T-helper 1 cell treated with Interleukin-12 subunit alpha and Interleukin-12 subunit beta and Interleukin-4 antibody, amounts not matched to agents 30 ng/mL and 1 ng/mL, for 36 hours (primary cell): ENCODE measurements around the gene ABCF2. TPM values are rescaled to one million over a fixed set of nuclear protein-coding genes. Genes with fewer than 3 reads are reported as not detected.

Experiments used
- intact Hi-C: fragments of 100-400 bp; cut with micrococcal nuclease; formaldehyde crosslinking; loops from one replicate; pipeline ENCODE4 v1.15.1; 2024
- total RNA-seq: library from RNA; stranded (reverse); gene quantifications from 2 replicates; pipeline ENCODE4 v1.2.3, GENCODE V29; 2022

ABCF2 gene
- total RNA-seq, 1 donor from 2014 or later: 47.8 TPM

- intact Hi-C loops: loop anchor here (5.0 kb wide), 1 partner anchor 1511 kb away; no protein-coding TSS in a partner anchor
These were observed 1.2 kb upstream of the ABCF2 start for GRCh38 chr7:151228024-151228866.

- intact Hi-C loops: loop anchor here (5.0 kb wide), 1 partner anchor 1509 kb away; no protein-coding TSS in a partner anchor
These were observed 488 bp downstream of the ABCF2 start for GRCh38 chr7:151226560-151226874.

GRCh38 chr7:151225948-151226510 is 976 bp downstream of the ABCF2 start:
- intact Hi-C loops: loop anchor here (5.0 kb wide), 1 partner anchor 1509 kb away; no protein-coding TSS in a partner anchor

GRCh38 chr7:151223728-151224127 is 3.3 kb downstream of the ABCF2 start:
- intact Hi-C loops: no loop called here

- intact Hi-C loops: no loop called here
These were observed 8.8 kb downstream of the ABCF2 start for GRCh38 chr7:151218170-151218569.

- intact Hi-C loops: no loop called here
These were observed 11.6 kb downstream of the ABCF2 start for GRCh38 chr7:151215396-151215795.

- intact Hi-C loops: no loop called here
These were observed 13.2 kb downstream of the ABCF2 start for GRCh38 chr7:151213826-151214225.

- intact Hi-C loops: no loop called here
These were observed 14.4 kb downstream of the ABCF2 start for GRCh38 chr7:151212626-151213025.

- intact Hi-C loops: no loop called here
These were observed 15.7 kb downstream of the ABCF2 start for GRCh38 chr7:151211155-151211772.

GRCh38 chr7:151210087-151210854 is 16.7 kb downstream of the ABCF2 start, which contains the start of gene H2BK1:
Gene H2BK1, minus strand, starts transcription at chr7:151210488. Its CDS starts 170 bp downstream, at chr7:151210318.
- intact Hi-C loops: no loop called here

GRCh38 chr7:151209588-151209987 is 17.4 kb downstream of the ABCF2 start:
- intact Hi-C loops: no loop called here

GRCh38 chr7:151208253-151208862 is 18.6 kb downstream of the ABCF2 start:
- intact Hi-C loops: no loop called here

GRCh38 chr7:151207804-151208203 is 19.2 kb downstream of the ABCF2 start:
- intact Hi-C loops: no loop called here

GRCh38 chr7:151207315-151207714 is 19.7 kb downstream of the ABCF2 start:
- intact Hi-C loops: no loop called here

GRCh38 chr7:151206914-151207313 is 20.1 kb downstream of the ABCF2 start:
- intact Hi-C loops: no loop called here

- intact Hi-C loops: no loop called here
These were observed 21.3 kb downstream of the ABCF2 start for GRCh38 chr7:151205730-151206129.

GRCh38 chr7:151204383-151205032 is 22.5 kb downstream of the ABCF2 start:
- intact Hi-C loops: no loop called here

GRCh38 chr7:151202836-151203235 is 24.2 kb downstream of the ABCF2 start:
- intact Hi-C loops: no loop called here

- intact Hi-C loops: no loop called here
These were observed 25.3 kb downstream of the ABCF2 start for GRCh38 chr7:151201751-151202150.

- intact Hi-C loops: no loop called here
These were observed 25.7 kb downstream of the ABCF2 start for GRCh38 chr7:151201344-151201743.
